ENCODE data around the gene FBH1. TPM values are rescaled to one million over a fixed set of nuclear protein-coding genes. Genes with fewer than 3 reads are reported as not detected.
"Not testable (repeated sequence)": the region's sequence is repeated elsewhere in the genome, so short reads cannot be mapped to it uniquely, and the experiment has no call there.

Gene FBH1
- total RNA-seq, 1 experiment from 2014 or later, result 90.1 TPM

- no peak for DNase-seq (ENCODE audit: low spot score)
These were observed 69.6 kb downstream of the FBH1 start for GRCh38 chr10:5959581-5960069.

GRCh38 chr10:5960070-5960972 lies 70.3 kb downstream of the FBH1 start:
- DNase-seq (ENCODE audit: low spot score), result peak; percentile 71

GRCh38 chr10:5960973-5961275 lies 70.9 kb downstream of the FBH1 start:
- DNase-seq (ENCODE audit: low spot score), result not testable (repeated sequence)

- no peak for DNase-seq (ENCODE audit: low spot score)
These were observed 71.5 kb downstream of the FBH1 start for GRCh38 chr10:5961405-5962100.

GRCh38 chr10:5962358-5962940 lies 72.4 kb downstream of the FBH1 start:
- not testable (repeated sequence) for DNase-seq (ENCODE audit: low spot score)

GRCh38 chr10:5963071-5963470 lies 73.0 kb downstream of the FBH1 start:
- DNase-seq (ENCODE audit: low spot score), result no peak

GRCh38 chr10:5963591-5963990 lies 73.5 kb downstream of the FBH1 start:
- DNase-seq (ENCODE audit: low spot score), result no peak

GRCh38 chr10:5964736-5965135 lies 74.7 kb downstream of the FBH1 start:
- DNase-seq (ENCODE audit: low spot score), result no peak

GRCh38 chr10:5965266-5965665 lies 75.2 kb downstream of the FBH1 start:
- no peak for DNase-seq (ENCODE audit: low spot score)

GRCh38 chr10:5968037-5968680 lies 78.1 kb downstream of the FBH1 start:
- DNase-seq (ENCODE audit: low spot score), result no peak

GRCh38 chr10:5968681-5969453 lies 78.8 kb downstream of the FBH1 start:
- no peak for DNase-seq (ENCODE audit: low spot score)

- no peak for DNase-seq (ENCODE audit: low spot score)
These were observed 80.0 kb downstream of the FBH1 start for GRCh38 chr10:5970066-5970465.

- DNase-seq (ENCODE audit: low spot score), result no peak
These were observed 80.5 kb downstream of the FBH1 start for GRCh38 chr10:5970527-5970926.

GRCh38 chr10:5971315-5971832 lies 81.3 kb downstream of the FBH1 start:
- DNase-seq (ENCODE audit: low spot score), result peak; percentile 47

GRCh38 chr10:5971886-5972285 lies 81.8 kb downstream of the FBH1 start:
- no peak for DNase-seq (ENCODE audit: low spot score)

- no peak for DNase-seq (ENCODE audit: low spot score)
These were observed 83.0 kb downstream of the FBH1 start for GRCh38 chr10:5973069-5973468.

- DNase-seq (ENCODE audit: low spot score), result peak; percentile 42
These were observed 85.8 kb downstream of the FBH1 start for GRCh38 chr10:5975641-5976473.

- peak; percentile 31 for DNase-seq (ENCODE audit: low spot score)
These were observed 86.7 kb downstream of the FBH1 start for GRCh38 chr10:5976512-5977470.
